Stimulated activated CD8-positive, alpha-beta memory T cell treated with anti-CD3 and anti-CD28 coated beads, Interleukin-2, amount 100 ng/mL, for 48 hours (primary cell): Measurements from ENCODE around the gene GLT8D2.
"Not testable (repeated sequence)": the region's sequence is repeated elsewhere in the genome, so short reads cannot be mapped to it uniquely, and the experiment has no call there.

Experiments
- DNase-seq, 2 donors: peaks; one replicate each; pipeline ENCODE4 v3.0.0-alpha.2; 2020; ENCODE audit warnings: low read depth in 2 of 2

The GLT8D2 gene

DNA sequence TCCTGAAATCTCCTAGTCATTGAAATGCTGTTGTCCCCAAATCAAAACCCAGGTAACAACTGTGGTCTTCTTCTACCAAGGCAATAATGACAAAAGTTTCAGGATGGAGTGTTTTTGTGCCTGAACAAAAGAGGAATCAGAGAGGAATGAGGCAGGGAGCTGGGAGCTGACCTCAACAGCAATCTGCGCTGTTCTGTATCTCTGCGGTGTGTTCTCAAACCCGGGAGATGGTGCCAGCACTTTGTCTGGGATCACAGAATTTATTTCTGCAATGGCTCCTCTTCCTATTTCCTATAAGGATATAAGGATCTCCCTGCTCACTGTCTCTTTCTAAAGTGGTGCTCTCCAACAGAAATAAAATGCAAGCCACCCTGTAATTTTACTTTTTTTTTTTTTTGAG, 449 bp upstream of the GLT8D2 start:
- no peak for DNase-seq

DNA sequence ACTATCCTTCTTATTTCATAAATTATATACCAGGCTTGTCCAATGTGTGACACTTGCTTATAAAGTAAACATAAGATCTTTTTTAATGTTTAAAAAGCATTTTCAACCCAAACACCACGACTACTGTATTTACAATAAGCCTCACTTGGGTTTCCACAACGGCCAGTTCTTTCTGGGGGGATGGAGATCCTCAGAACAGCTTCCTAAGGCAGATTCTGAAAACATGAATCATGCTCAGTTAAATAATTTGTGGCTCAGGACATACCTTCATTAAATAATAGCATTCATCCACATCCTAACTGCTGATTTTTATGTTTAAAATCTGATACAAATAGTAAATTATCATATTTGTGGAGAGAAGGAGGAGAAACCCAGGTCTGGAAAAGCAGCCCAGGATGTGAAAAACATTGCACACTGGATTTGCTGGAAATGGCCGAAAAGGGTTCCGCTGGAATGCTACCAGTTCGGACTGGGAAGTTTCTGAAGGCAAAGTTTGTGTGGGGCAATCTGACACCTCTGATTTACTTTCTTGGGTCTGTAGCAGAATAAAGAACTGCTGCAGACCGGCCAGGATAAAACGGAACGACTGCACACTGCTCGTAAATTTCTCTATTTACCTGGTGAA, 597 bp downstream of the GLT8D2 start:
- DNase-seq = no peak

DNA sequence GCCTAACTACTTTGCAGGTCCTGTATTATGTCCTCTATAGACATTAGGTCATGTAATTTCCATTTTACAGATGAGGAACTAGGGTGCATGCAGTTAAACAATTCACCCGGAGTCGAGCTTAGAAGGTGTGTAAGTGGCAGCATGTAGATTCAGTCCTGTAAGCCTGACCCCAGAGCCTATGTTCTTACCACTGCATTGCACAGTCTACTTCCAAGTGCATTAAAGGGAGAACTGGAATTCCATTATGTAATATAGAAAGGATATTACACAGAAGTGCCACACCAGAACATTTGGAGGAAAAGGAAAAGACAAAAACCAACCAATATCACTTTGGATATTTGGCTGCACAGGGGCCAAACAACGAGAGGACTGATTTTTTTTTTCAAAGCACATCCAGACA, 1.2 kb downstream of the GLT8D2 start:
- DNase-seq = no peak

DNA sequence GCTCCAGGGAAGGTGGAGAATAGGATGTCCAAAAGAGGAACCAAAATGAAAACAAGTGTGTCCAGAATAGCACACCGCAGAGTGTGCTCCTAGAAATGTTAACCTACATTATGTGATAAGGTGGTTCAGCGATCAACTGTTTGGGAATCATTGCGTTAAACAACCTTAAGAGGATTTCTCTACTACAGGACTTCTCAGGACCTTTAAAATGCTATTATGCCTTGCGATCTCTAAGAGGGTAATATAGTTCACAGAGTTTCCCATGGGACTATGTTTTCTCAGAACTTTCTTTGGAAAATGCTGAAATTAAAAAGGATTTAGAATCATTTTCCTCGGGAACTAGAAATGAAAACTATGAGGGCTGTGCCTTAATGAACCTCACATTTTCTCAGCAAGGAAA, 1.8 kb downstream of the GLT8D2 start:
- DNase-seq = no peak

DNA sequence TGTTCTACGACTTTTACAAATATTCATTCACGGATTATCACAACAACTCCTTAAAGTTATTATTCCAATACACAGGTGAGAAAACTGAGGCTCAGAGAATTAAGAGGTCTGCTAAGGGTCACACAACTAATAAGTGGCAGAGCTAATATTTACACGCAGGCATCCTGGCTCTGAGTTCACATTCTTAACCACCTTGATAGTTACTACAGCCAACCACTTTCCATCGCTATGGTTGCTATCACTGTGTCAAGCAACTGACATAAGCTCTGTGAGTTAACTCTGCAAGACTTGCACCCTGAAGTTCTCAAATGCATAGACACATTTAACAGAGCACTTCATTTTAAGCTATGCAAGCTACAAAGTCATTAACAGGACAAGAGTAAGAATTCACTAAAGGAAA, 3.7 kb downstream of the GLT8D2 start:
- DNase-seq = no peak

DNA sequence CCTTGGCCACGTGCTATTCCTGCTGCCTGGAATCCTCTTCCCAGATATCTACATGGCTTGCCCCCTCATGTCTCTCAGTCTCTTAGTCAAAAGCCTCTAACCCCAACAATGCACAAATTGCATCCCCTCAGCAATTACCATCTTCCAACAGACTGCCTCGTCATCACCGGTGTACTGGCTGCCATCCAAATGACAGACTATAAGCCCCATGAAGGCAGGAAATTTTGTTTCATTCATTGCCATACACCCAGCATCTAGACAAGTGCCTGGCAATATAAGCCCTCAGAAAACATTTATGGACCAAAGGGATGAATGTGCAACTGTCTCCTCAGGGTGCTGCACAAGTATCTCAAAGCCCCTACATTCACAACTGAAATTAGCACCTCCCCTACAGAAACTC, 5.8 kb downstream of the GLT8D2 start:
- no peak for DNase-seq

DNA sequence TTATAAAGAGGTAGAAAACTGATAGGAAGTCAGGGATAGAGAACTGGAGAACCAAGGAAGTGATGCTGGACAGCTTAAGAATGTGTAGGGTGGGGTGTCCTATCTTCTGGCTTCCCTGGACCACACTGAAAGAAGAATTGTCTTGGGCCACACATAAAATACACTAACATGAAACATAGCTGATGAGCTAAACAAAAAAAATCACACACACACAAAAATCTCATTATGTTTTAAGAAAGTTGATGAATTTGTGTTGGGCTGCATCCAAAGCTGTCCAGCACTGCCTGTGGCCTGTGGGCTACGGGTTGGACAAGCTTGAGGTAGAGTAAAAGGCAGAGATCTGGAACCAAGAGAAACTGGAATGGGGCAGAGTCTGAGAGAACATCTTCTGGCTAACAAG, 7.4 kb downstream of the GLT8D2 start:
- DNase-seq = no peak

DNA sequence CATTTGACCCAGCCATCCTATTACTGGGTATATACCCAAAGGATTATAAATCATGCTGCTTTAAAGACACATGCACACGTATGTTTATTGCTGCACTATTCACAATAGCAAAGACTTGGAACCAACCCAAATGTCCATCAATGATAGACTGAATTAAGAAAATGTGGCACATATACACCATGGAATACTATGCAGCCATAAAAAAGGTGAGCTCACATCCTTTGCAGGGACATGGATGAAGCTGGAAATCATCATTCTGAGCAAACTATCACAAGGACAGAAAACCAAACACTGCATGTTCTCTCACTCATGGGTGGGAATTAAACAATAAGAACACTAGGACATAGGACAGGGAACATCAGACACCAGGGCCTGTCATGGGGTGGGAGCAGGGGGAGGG, 10.2 kb downstream of the GLT8D2 start:
- DNase-seq = not testable (repeated sequence)

DNA sequence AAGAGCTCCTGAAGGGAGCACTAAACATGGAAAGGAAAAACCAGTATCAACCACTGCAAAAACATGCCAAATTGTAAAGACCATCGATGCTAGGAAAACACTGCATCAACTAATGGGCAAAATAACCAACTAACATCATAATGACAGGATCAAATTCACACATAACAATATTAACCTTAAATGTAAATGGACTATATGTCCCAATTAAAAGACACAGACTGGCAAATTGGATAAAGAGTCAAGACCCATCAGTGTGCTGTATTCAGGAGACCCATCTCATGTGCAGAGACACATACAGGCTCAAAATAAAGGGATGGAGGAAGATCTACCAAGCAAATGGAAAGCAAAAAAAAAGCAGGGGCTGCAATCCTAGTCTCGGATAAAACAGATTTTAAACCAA, 13.8 kb downstream of the GLT8D2 start:
- DNase-seq = not testable (repeated sequence)

DNA sequence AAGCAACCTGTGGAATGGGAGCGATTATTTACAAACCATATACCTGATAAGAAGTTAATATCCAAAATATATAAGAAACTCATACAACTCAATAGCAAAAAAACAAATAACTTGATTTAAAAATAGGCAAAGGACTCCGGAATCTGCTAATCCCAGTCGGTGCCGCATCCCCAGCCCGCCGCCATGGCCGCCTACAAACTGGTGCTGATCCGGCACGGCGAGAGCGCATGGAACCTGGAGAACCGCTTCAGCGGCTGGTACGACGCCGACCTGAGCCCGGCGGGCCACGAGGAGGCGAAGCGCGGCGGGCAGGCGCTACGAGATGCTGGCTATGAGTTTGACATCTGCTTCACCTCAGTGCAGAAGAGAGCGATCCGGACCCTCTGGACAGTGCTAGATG, 19.4 kb downstream of the GLT8D2 start:
- not testable (repeated sequence) for DNase-seq

DNA sequence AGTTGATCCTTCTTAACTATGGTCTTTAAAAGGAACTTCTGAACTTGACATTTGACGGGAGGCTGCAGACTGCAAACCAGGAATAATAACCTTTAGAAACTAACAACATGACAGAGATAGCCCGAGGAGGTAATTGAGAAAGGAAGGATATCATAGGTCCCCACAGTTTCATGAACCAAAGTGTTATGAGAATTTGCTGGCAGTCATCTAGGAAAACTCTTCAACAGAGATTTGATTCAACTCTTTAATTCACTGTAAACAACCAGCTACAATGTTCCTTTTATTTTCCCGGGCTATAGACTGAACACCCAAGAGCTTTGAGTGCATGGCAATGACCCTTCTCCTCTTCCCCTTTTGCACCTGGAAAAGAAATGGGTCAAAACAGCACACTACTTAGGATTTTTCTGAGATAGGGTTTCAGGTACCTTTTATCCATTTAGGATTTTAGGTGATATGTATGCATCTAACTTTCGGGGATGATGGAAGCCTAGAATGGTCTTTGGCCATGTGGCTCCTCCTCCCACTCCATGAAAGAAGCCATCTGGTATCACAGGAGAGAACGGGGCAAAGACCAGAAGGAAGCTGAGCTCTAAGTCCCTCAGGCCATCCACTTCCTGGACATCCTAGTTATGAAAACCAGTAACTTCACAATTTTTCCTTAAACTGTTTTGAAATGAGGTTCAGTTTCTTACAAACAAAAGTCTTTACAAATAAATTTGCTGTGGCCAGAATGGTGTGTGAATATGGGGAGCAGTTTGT, 23.0 kb downstream of the GLT8D2 start:
- no peak for DNase-seq

DNA sequence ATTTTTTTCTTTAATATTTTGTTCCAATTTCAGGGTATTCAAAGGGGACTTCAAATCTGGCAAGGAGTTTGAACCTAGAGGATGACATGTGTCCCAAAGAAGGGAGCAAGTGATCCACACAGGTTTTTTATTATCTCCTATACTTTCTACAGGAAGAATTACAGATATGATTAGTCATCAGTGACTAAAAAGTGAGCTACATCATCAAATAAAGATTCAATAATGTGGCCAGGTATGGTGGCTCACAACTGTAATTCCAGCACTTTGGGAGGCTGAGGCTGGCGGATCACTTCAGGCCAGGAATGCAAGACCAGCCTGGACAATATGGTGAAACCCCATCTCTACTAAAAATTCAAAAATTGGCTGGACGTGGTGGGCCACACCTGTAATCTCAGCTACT, 24.2 kb downstream of the GLT8D2 start:
- no peak for DNase-seq

DNA sequence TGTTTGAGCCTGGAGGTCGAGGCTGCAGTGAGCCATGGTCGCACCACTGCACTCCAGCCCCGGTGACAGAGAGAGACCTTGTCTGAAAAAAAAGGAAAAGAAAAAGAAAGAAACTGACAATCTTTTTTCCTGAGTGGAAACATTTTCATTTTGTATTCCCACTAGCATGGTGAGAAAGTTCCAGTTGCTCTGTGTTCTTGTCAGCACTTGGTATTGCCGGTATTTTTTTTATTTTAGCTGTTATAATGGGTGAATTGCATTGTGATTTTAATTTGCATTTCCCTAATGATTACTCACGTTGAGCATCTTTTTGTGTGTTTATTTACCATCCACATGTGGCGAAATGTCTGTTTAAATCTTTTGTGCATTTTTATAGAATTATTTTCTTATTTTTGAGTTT, 25.6 kb downstream of the GLT8D2 start:
- DNase-seq = no peak

DNA sequence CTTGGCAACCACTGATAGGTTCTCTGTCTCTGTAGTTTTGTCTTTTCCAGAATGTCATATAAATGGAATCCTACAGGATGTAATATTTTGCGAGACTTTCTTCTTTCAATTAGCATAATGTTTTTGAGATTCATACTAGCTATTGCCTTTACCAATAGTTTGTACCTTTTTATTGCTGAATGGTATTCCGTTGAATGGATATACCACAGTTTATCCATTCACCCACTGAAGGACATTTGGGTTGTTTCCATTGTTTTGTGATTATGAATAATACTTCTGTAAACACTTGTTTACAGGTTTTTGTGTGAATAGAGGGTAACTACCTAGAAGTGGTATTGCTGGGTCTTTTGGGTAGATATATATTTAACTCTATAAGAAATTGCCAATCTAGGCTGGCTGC, 26.3 kb downstream of the GLT8D2 start:
- no peak for DNase-seq

DNA sequence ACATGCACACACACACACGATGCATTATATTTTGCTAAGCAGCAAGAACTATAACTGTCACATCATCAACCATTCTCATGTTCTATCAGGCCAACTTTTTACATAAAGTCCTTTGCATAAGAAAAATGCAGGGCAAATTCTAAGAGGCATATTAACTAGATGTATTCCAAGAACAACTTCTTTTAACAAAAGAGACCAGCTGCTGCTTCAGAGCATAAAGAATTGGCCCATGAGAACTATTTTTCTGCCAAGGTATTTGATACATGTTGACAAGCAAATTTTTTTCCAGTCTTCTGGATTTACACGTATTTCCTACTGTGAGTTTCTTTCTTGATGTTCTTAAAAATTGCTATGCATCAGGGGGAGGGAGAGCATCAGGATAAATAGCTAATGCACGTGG, 27.2 kb downstream of the GLT8D2 start:
- DNase-seq = no peak

DNA sequence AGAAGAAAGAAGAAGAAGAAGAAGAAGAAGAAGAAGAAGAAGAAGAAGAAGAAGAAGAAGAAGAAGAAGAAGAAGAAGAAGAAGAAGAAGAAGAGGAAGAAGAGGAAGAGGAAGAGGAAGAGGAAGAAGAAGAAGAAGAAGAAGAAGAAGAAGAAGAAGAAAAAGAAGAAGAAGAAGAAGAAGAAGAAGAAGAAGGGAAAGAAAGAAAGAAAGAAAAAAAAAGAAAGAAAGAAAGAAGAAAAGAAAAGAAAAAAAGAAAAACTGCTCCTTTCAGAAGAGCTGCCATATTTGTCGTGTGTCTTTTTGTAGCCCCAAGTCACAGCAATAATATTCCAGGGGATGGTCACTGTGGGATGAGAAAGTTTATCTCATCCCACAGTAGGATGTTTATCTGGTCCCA, 28.1 kb downstream of the GLT8D2 start:
- DNase-seq = not testable (repeated sequence)

DNA sequence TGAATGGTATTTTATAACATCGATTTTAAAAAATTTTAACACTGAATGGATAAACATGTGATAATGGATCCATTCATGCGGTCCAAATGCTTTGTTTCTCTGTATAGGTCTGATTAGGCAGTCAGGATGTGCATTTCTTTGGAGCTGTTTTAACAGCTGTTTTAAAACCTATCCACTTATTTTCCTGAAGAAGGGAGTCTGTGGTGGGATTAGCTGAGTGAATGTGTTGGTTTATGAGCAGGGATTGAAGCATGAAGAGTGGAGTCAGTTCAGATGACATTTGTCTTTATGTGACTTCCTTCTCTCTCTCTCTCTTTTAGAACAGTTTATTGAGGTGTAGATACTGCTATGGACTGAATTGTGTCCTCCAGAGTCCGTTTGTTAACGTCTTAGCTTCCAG, 37.7 kb downstream of the GLT8D2 start:
- no peak for DNase-seq

DNA sequence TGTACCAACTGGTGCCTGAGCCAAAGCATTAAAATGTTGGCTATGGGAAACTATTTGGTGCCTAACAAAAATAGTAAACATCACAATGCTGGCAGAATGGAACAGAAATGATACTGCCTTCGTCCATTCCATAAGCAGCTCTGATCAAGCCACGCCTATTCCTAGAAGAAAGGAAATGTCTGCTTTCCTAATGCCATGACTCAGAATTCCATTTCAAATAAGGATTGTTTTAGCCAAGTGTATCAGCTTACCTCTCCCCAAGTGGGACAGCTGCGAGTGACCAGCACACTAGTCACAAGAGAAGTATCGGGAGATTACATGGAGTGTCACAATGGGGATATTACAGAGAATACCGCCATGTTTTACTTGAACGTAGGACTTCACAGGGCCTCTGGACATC, 38.7 kb downstream of the GLT8D2 start:
- no peak for DNase-seq

DNA sequence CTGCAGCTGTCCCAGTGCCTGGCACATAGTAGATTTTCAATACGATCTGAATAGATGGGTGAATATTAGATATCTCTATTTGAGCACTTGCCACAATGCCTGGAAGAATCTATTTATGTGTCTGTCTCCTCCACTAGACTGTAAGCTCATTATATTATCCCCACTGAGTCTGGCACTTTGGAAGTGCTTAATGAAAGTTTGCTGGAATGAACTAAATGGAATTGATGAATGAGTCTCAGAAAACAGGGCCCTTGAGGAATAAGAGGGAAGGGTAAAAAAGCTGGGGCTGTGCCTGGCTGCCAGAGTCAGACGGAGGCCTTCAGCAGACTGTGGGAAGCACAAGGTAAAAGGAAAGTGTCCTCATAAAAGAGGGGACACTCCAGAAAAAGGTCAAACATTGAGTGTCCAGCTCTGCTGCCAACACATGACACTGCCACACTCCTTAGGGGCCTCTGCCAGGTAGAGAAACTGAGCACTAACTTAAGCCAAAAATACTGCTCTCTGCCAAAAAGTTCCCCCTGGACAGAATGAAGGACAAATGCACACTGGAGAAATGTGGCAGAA, 39.3 kb downstream of the GLT8D2 start:
- DNase-seq = no peak

DNA sequence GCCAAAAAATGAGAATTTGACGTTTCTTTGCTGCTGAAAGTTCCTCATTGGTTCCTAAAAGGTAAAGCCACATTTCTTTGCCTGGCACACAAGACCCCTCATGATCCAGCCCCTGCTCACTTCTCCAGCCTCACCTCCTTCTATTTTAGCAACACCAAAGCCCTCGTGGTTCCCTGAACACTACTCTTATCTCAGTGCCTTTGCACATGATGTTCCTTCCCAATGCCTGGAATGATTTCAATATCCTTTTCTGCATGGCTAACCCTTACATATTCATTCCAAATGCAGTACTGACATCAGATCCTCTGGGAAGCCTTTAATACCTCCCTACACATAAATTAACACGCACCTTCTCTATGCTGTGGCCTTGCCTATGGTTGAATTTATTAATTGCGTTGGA, 39.9 kb downstream of the GLT8D2 start:
- DNase-seq = no peak

DNA sequence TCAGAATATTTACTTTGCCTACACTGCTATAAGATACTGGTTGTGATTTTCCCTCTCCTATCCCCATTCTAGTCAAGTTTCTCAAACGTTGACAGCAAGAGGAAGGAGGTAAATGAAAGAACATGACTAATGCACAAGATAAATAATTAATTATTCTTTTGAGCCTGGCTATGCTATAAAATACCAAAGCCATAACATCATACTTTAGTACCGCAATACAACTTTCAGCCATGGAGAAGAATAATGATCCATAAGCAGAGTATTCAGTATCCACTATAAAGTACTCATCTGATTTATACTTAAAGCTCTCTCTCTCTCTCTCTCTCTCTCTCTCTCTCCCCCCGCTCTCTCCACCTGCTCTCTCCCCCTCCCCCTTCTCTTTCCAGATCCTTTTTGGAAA, 43.1 kb downstream of the GLT8D2 start:
- no peak for DNase-seq

DNA sequence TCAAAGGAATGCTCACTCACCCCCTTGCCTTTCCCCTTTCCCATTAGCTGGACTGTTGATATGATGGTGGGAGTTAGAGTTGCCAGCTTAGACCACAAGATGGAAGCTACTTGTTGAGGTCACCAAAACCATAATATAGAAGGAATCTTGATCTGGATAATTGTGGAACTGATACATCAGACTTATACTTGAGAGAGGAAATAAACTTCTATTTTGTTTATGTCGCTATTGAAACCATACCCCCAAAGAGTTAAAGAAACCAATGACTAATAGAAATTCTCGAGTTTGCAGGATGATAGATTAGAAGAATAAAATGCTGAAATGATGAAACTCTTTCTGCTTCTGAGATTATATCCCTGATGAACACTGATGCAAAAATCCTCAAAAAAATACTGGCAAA, 46.4 kb downstream of the GLT8D2 start:
- DNase-seq = no peak

DNA sequence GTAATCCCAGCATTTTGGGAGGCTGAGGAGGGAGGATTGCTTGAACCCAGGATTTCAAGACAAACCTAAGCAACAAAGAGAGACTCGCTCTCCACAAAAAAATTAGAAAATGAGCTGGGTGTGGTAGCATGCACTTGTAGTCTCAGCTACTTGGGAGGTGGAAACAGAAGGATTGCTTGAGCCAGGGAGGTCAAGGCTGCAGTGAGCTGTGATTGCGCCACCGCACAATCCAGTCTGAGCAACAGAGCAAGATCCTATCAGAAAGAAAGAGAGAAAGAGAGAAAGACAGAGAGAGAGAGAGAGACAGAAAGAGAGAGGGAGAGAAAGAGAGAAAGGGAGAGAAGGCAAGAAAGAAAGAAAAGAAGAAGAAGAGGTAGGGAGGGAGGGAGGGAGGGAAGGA, 47.3 kb downstream of the GLT8D2 start:
- DNase-seq = no peak
